ELR (cell line): ENCODE results near the gene ACTR3C.
"Not testable (repeated sequence)": the region's sequence is repeated elsewhere in the genome, so short reads cannot be mapped to it uniquely, and the experiment has no call there.

Source experiments
- DNase-seq: peaks from one replicate; pipeline ENCODE4 v3.0.0-alpha.2; 2015; ENCODE audit warnings: low read depth

ACTR3C gene

DNA sequence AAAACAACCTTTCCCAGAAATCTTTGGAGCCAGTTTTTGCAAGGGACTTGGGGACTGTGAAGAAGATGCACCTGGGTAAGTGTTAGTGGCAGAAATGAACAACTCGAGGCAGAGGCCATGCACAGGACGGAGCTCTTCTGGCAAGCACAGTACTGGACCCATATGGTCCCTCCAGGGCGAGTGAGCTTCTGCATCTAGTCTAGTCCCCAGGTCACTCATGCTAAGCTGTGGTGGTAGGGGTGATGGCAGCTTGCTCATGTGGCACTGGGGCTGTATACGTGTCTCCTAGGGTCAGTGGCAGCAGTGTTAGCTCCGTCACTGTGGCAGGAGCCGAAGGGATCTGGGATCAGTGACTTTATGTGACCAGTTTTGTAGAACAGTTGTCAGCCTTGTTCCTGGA, 9.5 kb downstream of the ACTR3C start:
- DNase-seq, result no peak

DNA sequence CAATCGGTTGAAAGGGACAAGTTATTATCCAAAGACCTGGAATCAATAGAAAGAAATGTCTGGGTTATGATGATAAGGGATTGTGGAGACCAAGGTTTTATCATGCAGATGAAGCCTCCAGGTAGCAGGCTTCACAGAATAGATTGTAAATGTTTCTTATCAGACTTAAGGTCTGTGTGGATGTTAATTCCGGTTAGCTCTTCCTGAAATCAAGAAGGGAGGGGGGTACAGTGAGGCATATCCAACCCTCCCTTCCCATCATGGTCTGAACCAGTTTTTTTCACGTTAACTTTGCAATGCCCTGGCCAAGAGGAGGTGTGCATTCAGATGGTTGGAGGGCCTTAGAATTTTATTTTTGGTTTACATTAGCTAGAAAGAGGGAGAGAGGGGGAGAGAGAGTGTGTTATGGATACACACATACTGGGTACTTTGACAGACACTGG, 10.0 kb downstream of the ACTR3C start:
- no peak for DNase-seq

GRCh38 chr7:150312649-150313366, 10.5 kb downstream of the ACTR3C start:
- DNase-seq, result peak; percentile 80

- no peak for DNase-seq
Observed at GRCh38 chr7:150311711-150312110, 11.6 kb downstream of the ACTR3C start.

DNA sequence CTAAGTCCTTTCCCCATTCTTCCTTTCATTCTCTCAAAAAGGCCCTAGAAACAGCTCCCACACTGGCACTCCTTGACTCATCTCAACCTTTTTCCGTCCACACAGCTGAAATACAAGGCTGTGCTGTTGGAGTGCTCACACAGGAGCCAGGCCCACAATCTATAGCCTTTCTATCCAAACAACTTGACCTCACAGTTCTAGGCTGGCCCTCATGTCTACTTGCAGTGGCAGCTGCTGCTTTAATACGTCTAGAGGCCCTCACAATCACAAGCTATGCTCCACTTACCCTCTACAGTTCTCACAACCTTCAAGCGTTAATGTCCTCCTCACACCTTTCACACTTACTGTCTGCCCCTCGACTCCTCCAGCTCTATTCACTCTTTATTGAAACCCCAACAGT, 12.2 kb downstream of the ACTR3C start:
- no peak for DNase-seq

DNA sequence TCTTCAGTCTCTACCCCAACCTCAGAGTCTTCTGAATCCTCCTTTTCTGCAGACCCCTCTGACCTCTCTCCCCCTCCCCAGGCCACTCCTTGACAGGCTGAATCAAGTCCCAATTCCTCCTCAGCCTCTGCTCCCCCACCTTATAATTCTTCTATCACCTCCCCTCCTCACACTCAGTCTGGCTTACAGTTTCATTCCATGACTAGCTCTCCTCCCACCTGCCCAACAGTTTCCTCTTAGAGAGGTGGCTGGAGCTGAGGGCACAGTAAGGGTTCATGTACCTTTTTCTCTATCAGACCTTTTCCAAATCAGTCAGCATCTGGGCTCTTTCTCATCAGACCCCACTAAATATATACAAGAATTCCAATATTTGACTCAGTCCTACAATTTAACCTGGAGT, 14.8 kb downstream of the ACTR3C start:
- no peak for DNase-seq

DNA sequence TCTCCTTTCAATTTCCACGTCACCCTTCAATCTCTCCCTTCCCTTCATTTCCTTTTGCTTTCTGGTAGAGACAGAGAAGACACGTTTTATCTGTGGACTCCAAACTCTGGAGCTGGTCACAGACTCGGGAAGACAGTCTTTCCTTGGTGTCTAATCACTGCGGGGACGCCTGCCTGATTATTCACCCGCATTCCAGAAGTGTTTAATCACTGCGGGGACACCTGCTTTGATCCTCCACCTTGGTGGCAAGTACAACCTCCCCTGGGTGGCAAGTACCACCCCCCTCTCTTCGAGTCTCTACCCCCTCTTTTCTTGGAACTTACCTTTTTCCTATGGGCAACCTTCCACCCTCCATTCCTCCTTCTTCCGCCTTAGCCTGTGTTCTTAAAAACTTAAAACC, 15.4 kb downstream of the ACTR3C start:
- DNase-seq, result no peak

DNA sequence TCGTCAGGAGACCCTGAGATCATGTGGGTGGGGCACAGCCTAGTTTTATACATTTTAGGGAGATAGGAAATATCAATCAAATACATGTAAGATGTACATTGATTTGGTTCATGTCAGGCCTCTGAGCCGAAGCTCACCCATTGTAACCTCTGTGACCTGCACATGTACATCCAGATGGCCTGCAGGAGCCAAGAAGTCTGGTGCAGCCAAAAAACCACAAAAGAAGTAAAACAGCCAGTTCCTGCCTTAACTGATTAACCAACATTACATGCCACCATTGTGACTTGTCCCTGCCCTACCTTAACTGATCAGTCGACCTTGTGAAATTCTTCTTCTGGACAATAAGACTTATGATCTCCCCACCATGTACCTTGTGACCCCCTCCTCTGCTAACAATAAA, 16.2 kb downstream of the ACTR3C start:
- DNase-seq, result peak; percentile 23

- not testable (repeated sequence) for DNase-seq
Observed at GRCh38 chr7:150306377-150306776, 17.0 kb downstream of the ACTR3C start.

DNA sequence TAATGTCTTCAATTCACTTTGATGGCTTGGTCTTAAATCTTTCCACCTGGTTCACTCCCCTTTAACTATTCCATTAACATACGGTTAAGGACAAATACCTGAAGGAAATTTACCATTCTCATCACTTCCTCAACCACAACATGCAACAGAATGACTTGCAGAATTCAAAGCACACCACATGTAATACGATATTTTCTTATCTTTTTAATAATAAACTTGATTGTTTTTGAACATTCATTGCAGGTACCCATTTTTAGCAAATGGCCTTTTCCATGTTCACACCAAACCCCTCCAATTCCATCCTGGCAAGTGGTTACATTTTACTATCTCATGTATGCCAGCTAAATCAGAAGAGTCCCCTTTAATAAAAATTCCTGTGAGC, 17.5 kb downstream of the ACTR3C start:
- DNase-seq, result not testable (repeated sequence)

- not testable (repeated sequence) for DNase-seq
Observed at GRCh38 chr7:150305259-150305902, 18.0 kb downstream of the ACTR3C start.

GRCh38 chr7:150304499-150305258, 18.7 kb downstream of the ACTR3C start:
- DNase-seq, result not testable (repeated sequence)

- DNase-seq, result not testable (repeated sequence)
Observed at GRCh38 chr7:150302908-150303310, 20.4 kb downstream of the ACTR3C start.

DNA sequence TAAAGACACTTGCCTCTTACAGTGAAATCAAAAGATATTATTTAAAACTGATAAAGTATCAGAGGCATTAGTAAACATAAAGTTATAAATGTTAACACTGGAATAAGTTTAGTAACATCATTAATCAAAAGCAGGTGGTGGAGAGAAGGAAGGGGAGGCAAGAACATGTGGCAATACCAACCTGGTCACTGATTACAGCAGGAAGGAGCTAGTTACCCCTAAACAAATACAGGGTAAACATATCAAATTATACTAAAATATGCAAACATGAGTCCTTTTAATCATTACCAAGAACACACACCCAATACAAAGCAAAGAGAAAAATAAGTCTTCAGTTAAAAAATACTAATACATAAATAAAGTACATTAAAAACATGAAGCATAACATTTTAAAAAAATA, 25.4 kb downstream of the ACTR3C start:
- DNase-seq, result not testable (repeated sequence)

- DNase-seq, result not testable (repeated sequence)
Observed at GRCh38 chr7:150296802-150297201, 26.5 kb downstream of the ACTR3C start.

GRCh38 chr7:150295614-150296013, 27.7 kb downstream of the ACTR3C start:
- not testable (repeated sequence) for DNase-seq

GRCh38 chr7:150295027-150295426, 28.3 kb downstream of the ACTR3C start:
- not testable (repeated sequence) for DNase-seq

DNA sequence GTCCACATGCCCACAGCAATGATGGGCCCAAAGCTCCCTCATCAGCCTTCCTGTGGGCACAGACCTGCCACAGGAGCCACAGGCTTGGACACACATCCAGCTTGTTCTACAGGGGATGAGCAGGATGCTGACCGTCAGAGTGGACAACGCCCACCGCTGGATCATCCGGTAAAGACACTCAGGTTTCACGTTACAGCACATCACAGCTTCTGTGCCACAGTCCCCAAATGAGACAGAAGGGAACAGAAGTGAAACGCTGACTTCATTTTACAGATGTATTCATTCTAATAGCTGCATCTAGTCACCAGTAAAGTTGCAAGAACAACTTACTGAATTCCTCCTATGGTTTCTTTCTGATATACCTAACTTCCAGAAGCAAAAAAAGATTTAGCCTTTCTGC, 33.0 kb downstream of the ACTR3C start:
- not testable (repeated sequence) for DNase-seq

- not testable (repeated sequence) for DNase-seq
Observed at GRCh38 chr7:150288816-150289215, 34.5 kb downstream of the ACTR3C start.

DNA sequence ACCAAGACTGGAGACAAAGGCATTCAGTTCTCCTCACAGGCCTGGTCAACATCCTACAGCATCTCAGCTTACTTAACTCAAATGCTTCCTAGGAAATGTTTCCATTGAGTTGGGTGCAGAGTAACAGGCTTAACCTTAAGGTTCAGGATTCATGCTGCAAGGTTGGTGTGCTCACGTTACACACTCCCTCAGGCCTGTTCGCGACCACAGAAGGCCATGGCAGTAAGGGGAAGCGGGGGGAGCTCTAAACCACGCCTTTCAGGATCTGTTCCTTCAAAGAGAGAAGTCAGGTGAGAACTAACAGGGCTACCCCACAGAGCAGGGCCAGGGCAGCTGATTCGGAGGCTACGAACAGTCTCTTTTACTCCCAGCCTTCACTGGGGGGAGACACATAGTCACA, 35.5 kb downstream of the ACTR3C start:
- not testable (repeated sequence) for DNase-seq

GRCh38 chr7:150285849-150286754, 37.2 kb downstream of the ACTR3C start:
- DNase-seq, result peak; percentile 19

- not testable (repeated sequence) for DNase-seq
Observed at GRCh38 chr7:150283608-150284007, 39.7 kb downstream of the ACTR3C start.
